Activated CD8-positive, alpha-beta memory T cell treated with anti-CD3 and anti-CD28 coated beads, Interleukin-2, amount 10 ng/mL, durations not matched to agents 7 days and 5 days (primary cell): Measurements from ENCODE around the gene CNTNAP5. TPM values are rescaled to one million over a fixed set of nuclear protein-coding genes. Genes with fewer than 3 reads are reported as not detected.

Experiments used
- ATAC-seq: fragments of 150-1000 bp; cut with Tn5 transposase; one replicate; pipeline ENCODE4 v1.10.0; 2021; ENCODE audit warnings: moderate library complexity
- CTCF ChIA-PET: fragments of 350-600 bp; sonication (Branson Sonifier 250); formaldehyde crosslinking; loops from one replicate; lab custom pipeline; 2021; ENCODE audit warnings: antibody characterized with exemption; lab: Charles Lee
- DNase-seq: peaks from one replicate; pipeline ENCODE4 v3.0.0-alpha.2; 2020
- H3K27ac Mint-ChIP-seq: one replicate; pipeline ENCODE4 v1.8.0; 2021; ENCODE audit warnings: mild to moderate bottlenecking, mixed read lengths
- H3K27me3 Mint-ChIP-seq: one replicate; pipeline ENCODE4 v1.8.0; 2021; ENCODE audit warnings: mixed read lengths
- H3K36me3 Mint-ChIP-seq: one replicate; pipeline ENCODE4 v1.8.0; 2021; ENCODE audit warnings: mild to moderate bottlenecking, mixed read lengths
- H3K4me1 Mint-ChIP-seq: one replicate; pipeline ENCODE4 v1.8.0; 2021; ENCODE audit warnings: mixed read lengths
- H3K4me3 Mint-ChIP-seq: one replicate; pipeline ENCODE4 v1.8.0; 2021; ENCODE audit warnings: mild to moderate bottlenecking, moderate library complexity, mixed read lengths
- H3K9me3 Mint-ChIP-seq: one replicate; pipeline ENCODE4 v1.8.0; 2022; ENCODE audit warnings: low read depth, mixed read lengths
- total RNA-seq, 2 experiments: library from RNA; stranded (reverse); gene quantifications; one replicate each; pipeline ENCODE4 v1.2.3, GENCODE V29; 2021

CNTNAP5 gene
- total RNA-seq, 2 experiments from 2014 or later: not detected

GRCh38 chr2:124147552-124147951 lies 122.5 kb downstream of the CNTNAP5 start:
- Mint-ChIP-seq H3K4me1 (no peaks in the 10 kb centered on the region), H3K4me3 (no peak overlapping the region), H3K36me3 (no peaks in the 10 kb centered on the region), H3K27ac (no peak overlapping the region), H3K9me3 (peaks cover 2% of the 10 kb centered on the region), H3K27me3 (no peaks in the 10 kb centered on the region)
- CTCF ChIA-PET: no interaction called here
- ATAC-seq: no peak
- no peak for DNase-seq

- H3K4me1 Mint-ChIP-seq: no peaks in the 10 kb centered on the region
- no peak for ATAC-seq
- DNase-seq: no peak
- no peaks in the 10 kb centered on the region for H3K27me3 Mint-ChIP-seq
- no peaks in the 10 kb centered on the region for H3K36me3 Mint-ChIP-seq
- peaks cover 5% of the 10 kb centered on the region for H3K9me3 Mint-ChIP-seq
- CTCF ChIA-PET: no interaction called here
- H3K27ac Mint-ChIP-seq: no peak overlapping the region
- no peak overlapping the region for H3K4me3 Mint-ChIP-seq
These were observed 124.5 kb downstream of the CNTNAP5 start for GRCh38 chr2:124149571-124149970.

GRCh38 chr2:124151691-124152090 lies 126.6 kb downstream of the CNTNAP5 start:
- ATAC-seq (no peak), DNase-seq (no peak)
- Mint-ChIP-seq H3K27ac (no peak overlapping the region), H3K4me1 (no peaks in the 10 kb centered on the region), H3K27me3 (no peaks in the 10 kb centered on the region), H3K36me3 (no peaks in the 10 kb centered on the region), H3K9me3 (peaks cover 8% of the 10 kb centered on the region), H3K4me3 (no peak overlapping the region)
- CTCF ChIA-PET: no interaction called here

- CTCF ChIA-PET: no interaction called here
- no peaks in the 10 kb centered on the region for H3K27me3 Mint-ChIP-seq
- no peaks in the 10 kb centered on the region for H3K4me1 Mint-ChIP-seq
- no peak overlapping the region for H3K27ac Mint-ChIP-seq
- no peak overlapping the region for H3K4me3 Mint-ChIP-seq
- H3K36me3 Mint-ChIP-seq: no peaks in the 10 kb centered on the region
- peaks cover 8% of the 10 kb centered on the region for H3K9me3 Mint-ChIP-seq
- no peak for DNase-seq
- no peak for ATAC-seq
These were observed 128.6 kb downstream of the CNTNAP5 start for GRCh38 chr2:124153713-124154112.

- ATAC-seq: no peak
- H3K27me3 Mint-ChIP-seq: no peaks in the 10 kb centered on the region
- no peak for DNase-seq
These were observed 134.1 kb downstream of the CNTNAP5 start for GRCh38 chr2:124159166-124159565.

GRCh38 chr2:124161542-124161941 lies 136.5 kb downstream of the CNTNAP5 start:
- Mint-ChIP-seq H3K27me3 (no peaks in the 10 kb centered on the region), H3K36me3 (no peaks in the 10 kb centered on the region), H3K4me1 (no peaks in the 10 kb centered on the region), H3K27ac (no peak overlapping the region), H3K4me3 (no peak overlapping the region), H3K9me3 (peaks cover 5% of the 10 kb centered on the region)
- no peak for DNase-seq
- no peak for ATAC-seq
- CTCF ChIA-PET: no interaction called here

More at GRCh38 chr2:124159166-124159565, 134.1 kb downstream of the CNTNAP5 start:
- H3K4me1 Mint-ChIP-seq: no peaks in the 10 kb centered on the region
- H3K36me3 Mint-ChIP-seq: no peaks in the 10 kb centered on the region
- no peak overlapping the region for H3K27ac Mint-ChIP-seq
- no peak overlapping the region for H3K4me3 Mint-ChIP-seq
- CTCF ChIA-PET: no interaction called here
- peaks cover 8% of the 10 kb centered on the region for H3K9me3 Mint-ChIP-seq

GRCh38 chr2:124162256-124162655 lies 137.2 kb downstream of the CNTNAP5 start:
- Mint-ChIP-seq H3K36me3 (no peaks in the 10 kb centered on the region), H3K9me3 (peaks cover 5% of the 10 kb centered on the region), H3K27ac (no peak overlapping the region), H3K4me1 (no peaks in the 10 kb centered on the region), H3K27me3 (no peaks in the 10 kb centered on the region), H3K4me3 (no peak overlapping the region)
- DNase-seq: no peak
- ATAC-seq: no peak
- CTCF ChIA-PET: no interaction called here

GRCh38 chr2:124163840-124164239 lies 138.8 kb downstream of the CNTNAP5 start:
- Mint-ChIP-seq H3K27me3 (no peaks in the 10 kb centered on the region), H3K36me3 (no peaks in the 10 kb centered on the region), H3K9me3 (peaks cover 3% of the 10 kb centered on the region), H3K4me1 (no peaks in the 10 kb centered on the region), H3K27ac (no peak overlapping the region), H3K4me3 (no peak overlapping the region)
- no peak for ATAC-seq
- CTCF ChIA-PET: no interaction called here
- DNase-seq: no peak

- no peaks in the 10 kb centered on the region for H3K27me3 Mint-ChIP-seq
- CTCF ChIA-PET: no interaction called here
- DNase-seq: no peak
These were observed 140.6 kb downstream of the CNTNAP5 start for GRCh38 chr2:124165698-124166097.

GRCh38 chr2:124171472-124172063 lies 146.5 kb downstream of the CNTNAP5 start:
- H3K27me3 Mint-ChIP-seq: no peaks in the 10 kb centered on the region
- DNase-seq (no peak), ATAC-seq (no peak)
- H3K36me3 Mint-ChIP-seq: no peaks in the 10 kb centered on the region
- H3K27ac Mint-ChIP-seq: no peak overlapping the region
- no peak overlapping the region for H3K4me3 Mint-ChIP-seq
- H3K4me1 Mint-ChIP-seq: no peaks in the 10 kb centered on the region
- peaks cover 9% of the 10 kb centered on the region for H3K9me3 Mint-ChIP-seq
- CTCF ChIA-PET: no interaction called here

More at GRCh38 chr2:124165698-124166097, 140.6 kb downstream of the CNTNAP5 start:
- Mint-ChIP-seq H3K9me3 (peaks cover 5% of the 10 kb centered on the region), H3K4me3 (no peak overlapping the region), H3K4me1 (no peaks in the 10 kb centered on the region), H3K36me3 (no peaks in the 10 kb centered on the region), H3K27ac (no peak overlapping the region)
- ATAC-seq: no peak

- CTCF ChIA-PET: no interaction called here
These were observed 153.6 kb downstream of the CNTNAP5 start for GRCh38 chr2:124178719-124179118.

GRCh38 chr2:124180635-124181034 lies 155.5 kb downstream of the CNTNAP5 start:
- H3K4me1 Mint-ChIP-seq: no peaks in the 10 kb centered on the region
- DNase-seq: no peak
- H3K9me3 Mint-ChIP-seq: no peaks in the 10 kb centered on the region
- CTCF ChIA-PET: no interaction called here
- no peaks in the 10 kb centered on the region for H3K36me3 Mint-ChIP-seq
- ATAC-seq: no peak
- no peak overlapping the region for H3K4me3 Mint-ChIP-seq
- no peaks in the 10 kb centered on the region for H3K27me3 Mint-ChIP-seq
- no peak overlapping the region for H3K27ac Mint-ChIP-seq

More at GRCh38 chr2:124178719-124179118, 153.6 kb downstream of the CNTNAP5 start:
- DNase-seq (no peak), ATAC-seq (no peak)
- no peaks in the 10 kb centered on the region for H3K4me1 Mint-ChIP-seq
- no peak overlapping the region for H3K4me3 Mint-ChIP-seq
- H3K36me3 Mint-ChIP-seq: no peaks in the 10 kb centered on the region
- no peaks in the 10 kb centered on the region for H3K27me3 Mint-ChIP-seq
- peaks cover under 1% of the 10 kb centered on the region for H3K9me3 Mint-ChIP-seq
- no peak overlapping the region for H3K27ac Mint-ChIP-seq

- CTCF ChIA-PET: no interaction called here
These were observed 161.7 kb downstream of the CNTNAP5 start for GRCh38 chr2:124186801-124187200.

GRCh38 chr2:124187948-124188347 lies 162.9 kb downstream of the CNTNAP5 start:
- no peak for DNase-seq
- Mint-ChIP-seq H3K4me1 (no peaks in the 10 kb centered on the region), H3K36me3 (no peaks in the 10 kb centered on the region), H3K9me3 (peaks cover 4% of the 10 kb centered on the region), H3K27ac (no peak overlapping the region), H3K4me3 (no peak overlapping the region), H3K27me3 (no peaks in the 10 kb centered on the region)
- CTCF ChIA-PET: no interaction called here
- no peak for ATAC-seq

More at GRCh38 chr2:124186801-124187200, 161.7 kb downstream of the CNTNAP5 start:
- Mint-ChIP-seq H3K4me3 (no peak overlapping the region), H3K36me3 (no peaks in the 10 kb centered on the region), H3K4me1 (no peaks in the 10 kb centered on the region), H3K9me3 (no peaks in the 10 kb centered on the region), H3K27ac (no peak overlapping the region), H3K27me3 (no peaks in the 10 kb centered on the region)
- no peak for DNase-seq
- no peak for ATAC-seq
